K562 (cell line): Measurements from ENCODE around the gene KCNH2.

Source experiments
- RFX5 ChIP-seq: IDR thresholded peaks from 2 replicates; pipeline ENCODE4 v1.6.1; 2011; ENCODE audit warnings: low read depth, mild to moderate bottlenecking, improper control_type of control experiment, low read length
- ZNF23 ChIP-seq: fragments of 250-450 bp; sonication (Bioruptor Pico); IDR thresholded peaks from 2 replicates; pipeline ENCODE4 v1.4.0; 2020; ENCODE audit warnings: mild to moderate bottlenecking
- ZZZ3 ChIP-seq: fragments of 450-650 bp; IDR thresholded peaks from 2 replicates; pipeline ENCODE4 v1.6.1; 2016; ENCODE audit warnings: antibody characterized with exemption, mild to moderate bottlenecking, moderate library complexity

DNA sequence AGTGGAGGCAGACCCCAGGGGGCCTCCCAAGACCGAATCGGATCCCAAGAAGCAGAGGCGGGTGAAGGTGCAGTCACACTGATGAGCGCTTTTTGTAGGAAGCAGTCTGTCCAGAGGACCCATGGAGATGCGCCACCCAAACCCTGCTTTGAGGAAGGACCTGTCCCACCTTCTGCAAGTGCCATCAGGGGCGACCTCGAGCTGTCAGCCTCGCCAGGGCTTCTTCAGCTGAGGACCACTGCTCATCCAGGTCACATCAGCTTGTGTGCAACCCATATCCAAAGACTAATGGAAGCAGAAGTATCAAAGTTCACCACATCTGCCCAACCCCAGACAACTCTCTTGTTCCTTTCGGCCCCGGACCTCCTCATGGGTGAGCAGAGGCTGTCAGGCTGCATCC is 61.5 kb downstream of the KCNH2 start:
- TF ChIP-seq ZZZ3 (no peak), ZNF23 (CRISPR knock-in tag) (no peak), RFX5 (no peak)
